GM20431 (cell line): ENCODE measurements around the gene MCRS1.

ENCODE experiments used
- in situ Hi-C: fragments of 300-500 bp; cut with MseI, MboI; formaldehyde crosslinking; loops from one replicate; pipeline ENCODE4 v1.15.0; 2020; ENCODE audit warnings: low sequenced_read_pairs; ENCODE audit not compliant: unreplicated experiment

MCRS1 gene

GRCh38 chr12:49557187-49557916 is 10.6 kb downstream of the MCRS1 start:
- in situ Hi-C loops: no loop called here

DNA sequence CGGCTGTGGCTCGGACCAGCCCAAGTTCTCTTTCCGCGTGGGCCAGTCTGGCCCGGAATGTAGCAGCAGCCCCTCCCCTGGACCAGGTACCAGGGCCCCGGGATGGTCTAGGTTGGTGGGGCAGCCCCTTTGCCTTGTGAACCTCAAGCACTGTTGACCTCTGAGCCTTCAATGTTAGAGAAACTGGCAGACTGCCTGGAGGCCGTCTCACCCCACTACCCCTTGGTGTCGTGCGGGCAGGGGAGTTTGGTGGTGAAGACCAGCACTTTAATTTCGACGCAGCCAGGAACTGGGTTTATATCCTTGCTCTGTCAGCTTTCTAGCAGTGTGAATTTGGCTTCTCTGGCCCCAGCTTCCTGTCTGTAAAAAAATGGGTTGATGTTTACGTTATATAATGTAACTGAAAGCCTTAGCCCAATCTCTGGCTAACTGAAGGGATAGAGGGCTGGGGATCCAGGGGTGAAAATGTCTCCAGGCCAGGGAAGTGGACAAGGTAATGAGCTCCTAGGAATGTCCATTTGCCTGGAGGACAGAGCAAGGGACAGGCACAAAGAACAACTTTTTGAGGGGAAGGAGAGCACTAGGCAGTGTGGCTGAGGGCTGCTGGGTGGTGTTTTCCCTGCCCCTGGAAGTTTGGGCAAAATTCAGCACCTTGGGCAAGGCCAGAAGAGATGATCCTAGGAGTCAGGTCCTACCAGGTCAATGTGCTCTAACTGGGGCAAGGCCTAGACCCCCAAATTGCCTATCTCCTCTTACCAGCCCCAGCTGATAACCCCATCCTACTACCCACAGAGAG is 11.4 kb downstream of the MCRS1 start:
- in situ Hi-C loops: no loop called here

GRCh38 chr12:49555631-49556390 is 12.1 kb downstream of the MCRS1 start:
- in situ Hi-C loops: no loop called here

GRCh38 chr12:49554266-49554665 is 13.7 kb downstream of the MCRS1 start:
- in situ Hi-C loops: no loop called here

DNA sequence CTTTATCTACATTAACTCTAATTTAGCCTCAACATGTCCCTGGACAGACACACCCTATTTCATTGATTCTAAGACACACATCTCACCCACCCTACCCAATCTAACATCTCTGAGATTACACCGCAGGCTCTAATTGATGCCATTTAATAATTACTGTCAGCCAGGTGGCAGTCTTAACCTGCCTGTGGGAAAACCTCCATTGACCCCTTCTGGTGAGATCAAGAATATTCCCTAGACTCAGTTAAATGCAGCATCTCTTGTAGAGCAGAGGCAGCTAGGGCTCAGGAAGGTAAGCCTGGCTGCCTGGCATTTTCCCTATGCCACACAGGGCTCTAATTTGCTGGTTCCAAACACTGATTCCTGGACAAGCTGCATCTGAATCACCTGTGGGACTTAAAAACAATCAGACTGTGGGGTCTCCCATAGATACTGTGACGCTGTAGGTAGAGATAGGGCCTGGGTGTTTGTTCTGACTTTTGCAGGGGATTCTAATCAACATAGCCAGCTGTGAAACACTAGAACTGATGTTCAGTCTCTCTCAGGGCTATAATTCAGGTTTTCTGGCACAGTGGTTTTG is 14.3 kb downstream of the MCRS1 start:
- in situ Hi-C loops: no loop called here

DNA sequence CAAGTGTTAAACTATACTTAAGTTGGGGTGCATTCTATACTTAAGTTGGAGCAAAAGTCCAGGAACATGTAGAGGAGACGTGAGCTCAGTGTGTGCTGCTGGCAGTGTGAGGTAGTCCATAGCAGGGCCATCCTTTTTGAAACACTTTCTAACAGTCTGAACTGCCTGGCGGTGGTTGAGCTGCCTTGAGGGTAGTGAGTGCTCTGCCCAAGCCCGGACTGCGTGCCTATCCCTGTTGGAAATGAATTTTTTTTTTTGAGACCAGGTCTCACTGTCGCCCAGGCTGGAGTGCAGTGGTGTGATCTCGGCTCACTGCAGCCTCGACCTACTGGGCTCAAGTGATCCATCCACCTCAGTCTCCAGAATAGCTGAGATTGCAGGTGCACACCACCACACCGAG is 15.0 kb downstream of the MCRS1 start:
- in situ Hi-C loops: no loop called here

DNA sequence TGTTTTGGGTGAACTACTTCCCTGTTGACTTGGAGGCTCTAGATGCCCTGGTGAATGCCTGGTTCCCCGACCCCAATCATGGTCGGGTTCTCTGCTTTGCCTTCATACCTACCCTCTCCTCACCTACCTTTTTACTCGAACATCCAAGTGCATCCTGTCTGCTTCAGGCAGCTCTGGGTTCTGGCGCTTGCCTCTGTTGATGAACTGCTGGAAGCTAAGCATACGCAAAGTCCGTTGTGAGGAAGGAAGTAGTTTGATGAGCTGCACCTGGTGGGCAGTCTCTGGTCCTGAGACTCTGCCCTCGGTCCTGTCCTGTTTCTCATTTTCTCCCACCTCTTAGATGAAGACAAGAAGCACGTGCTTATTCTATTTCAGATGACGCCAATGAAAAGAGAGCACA is 15.5 kb downstream of the MCRS1 start:
- in situ Hi-C loops: no loop called here

GRCh38 chr12:49552014-49552413 is 15.9 kb downstream of the MCRS1 start:
- in situ Hi-C loops: no loop called here

DNA sequence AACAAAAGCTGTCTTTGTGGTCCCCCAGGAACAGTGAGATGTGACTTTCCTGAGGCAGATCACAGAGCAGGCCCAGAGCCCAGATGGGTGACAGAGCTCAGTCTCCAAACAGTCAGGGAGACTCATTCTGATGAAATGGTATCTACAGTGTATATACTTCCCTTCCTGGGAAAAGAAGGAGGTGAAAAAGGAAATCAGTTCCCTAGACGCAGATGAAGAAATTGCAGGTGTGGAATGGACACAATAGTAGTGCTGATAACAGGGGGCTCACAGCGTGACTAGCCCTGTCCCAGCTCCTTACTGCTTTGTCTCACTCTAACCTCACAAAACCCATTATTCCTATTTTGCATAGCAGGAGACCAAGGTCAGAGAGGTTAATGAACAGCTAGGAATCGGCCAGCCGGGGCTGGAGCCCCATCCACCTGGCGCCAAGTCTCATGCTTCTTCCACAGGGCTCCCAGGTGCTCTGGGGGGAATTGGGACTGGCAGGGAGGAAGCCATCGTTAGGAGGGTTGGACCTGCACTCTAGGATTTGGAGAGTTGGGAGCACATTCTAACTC is 17.2 kb downstream of the MCRS1 start:
- in situ Hi-C loops: no loop called here

DNA sequence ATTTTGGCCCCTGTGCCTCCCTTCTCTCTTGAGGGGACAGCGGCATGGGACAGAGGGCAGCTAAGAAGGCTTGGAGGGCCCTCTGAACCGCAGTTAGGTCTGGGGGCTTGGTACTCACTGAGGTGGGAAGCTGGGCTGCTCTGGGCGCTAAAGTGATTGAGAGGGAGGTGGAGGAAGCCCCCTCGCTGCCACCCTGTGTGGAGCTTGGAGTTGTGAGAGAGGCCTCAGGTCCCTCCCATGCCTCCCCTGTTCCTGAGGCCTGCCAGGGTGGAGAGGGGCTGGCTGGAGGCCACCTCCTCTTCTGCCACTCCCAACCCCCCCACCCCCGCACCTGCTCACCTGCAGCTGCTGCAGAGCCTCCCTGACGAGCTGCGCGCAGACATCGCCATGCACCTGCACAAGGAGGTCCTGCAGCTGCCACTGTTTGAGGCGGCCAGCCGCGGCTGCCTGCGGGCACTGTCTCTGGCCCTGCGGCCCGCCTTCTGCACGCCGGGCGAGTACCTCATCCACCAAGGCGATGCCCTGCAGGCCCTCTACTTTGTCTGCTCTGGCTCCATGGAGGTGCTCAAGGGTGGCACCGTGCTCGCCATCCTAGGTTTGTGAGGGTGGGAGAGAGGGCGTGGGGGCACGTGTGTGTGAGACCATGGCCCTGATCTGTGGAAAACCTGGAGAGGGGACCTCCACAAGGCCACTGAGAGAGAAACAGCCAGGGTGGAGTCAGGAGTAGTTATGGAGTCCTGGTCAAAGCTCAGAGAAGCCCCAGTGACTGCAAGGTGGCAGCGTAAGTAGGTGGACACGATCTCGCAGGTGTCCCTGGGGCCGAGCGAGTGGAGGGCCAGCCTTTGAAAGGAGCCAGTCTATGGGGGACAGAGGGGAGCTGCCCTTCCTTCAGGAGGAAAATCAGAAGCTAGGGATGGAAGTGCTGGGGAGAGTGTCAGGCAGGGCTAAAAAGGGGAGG is 17.9 kb downstream of the MCRS1 start:
- in situ Hi-C loops: no loop called here

GRCh38 chr12:49548822-49549648 is 18.9 kb downstream of the MCRS1 start:
- in situ Hi-C loops: no loop called here

GRCh38 chr12:49548481-49548821 is 19.5 kb downstream of the MCRS1 start:
- in situ Hi-C loops: no loop called here

- in situ Hi-C loops: no loop called here
Observed at GRCh38 chr12:49547090-49547690, 20.8 kb downstream of the MCRS1 start.

- in situ Hi-C loops: no loop called here
Observed at GRCh38 chr12:49546481-49546880, 21.5 kb downstream of the MCRS1 start.

GRCh38 chr12:49545815-49546214 is 22.1 kb downstream of the MCRS1 start:
- in situ Hi-C loops: no loop called here

DNA sequence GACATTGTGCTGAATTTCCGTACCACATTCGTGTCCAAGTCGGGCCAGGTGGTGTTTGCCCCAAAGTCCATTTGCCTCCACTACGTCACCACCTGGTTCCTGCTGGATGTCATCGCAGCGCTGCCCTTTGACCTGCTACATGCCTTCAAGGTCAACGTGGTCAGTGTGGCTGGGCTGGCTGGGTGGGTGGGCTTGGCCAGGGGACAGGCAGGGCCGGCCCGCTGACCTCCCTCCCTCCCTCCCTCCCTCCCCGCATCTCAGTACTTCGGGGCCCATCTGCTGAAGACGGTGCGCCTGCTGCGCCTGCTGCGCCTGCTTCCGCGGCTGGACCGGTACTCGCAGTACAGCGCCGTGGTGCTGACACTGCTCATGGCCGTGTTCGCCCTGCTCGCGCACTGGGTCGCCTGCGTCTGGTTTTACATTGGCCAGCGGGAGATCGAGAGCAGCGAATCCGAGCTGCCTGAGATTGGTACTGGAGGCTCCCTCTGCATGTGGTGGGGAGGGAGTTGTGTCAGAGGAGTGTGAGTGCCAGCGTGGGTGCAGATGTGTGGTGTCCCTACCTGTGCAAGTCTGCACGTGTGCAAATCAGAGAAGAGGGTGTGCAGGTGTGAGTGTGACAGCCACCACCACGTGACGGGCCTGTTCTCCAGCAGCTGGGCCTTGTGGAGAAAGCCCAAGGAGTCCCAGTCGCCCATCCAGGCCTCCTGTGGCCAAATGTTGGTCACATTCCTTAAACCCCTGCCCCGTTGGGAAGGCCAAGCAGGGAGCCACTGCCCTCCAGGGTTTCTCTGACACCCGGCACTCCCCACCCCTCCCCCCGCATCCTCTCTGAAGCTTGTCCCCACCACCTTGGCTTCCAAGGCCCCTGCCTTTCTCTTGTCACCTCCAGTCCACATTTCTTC is 23.8 kb downstream of the MCRS1 start:
- in situ Hi-C loops: no loop called here
